Activated T-cell treated with anti-CD3 and anti-CD28 coated beads, Interleukin-2, amount 50 U/mL, for 4 hours (primary cell): Measurements from ENCODE around the gene SEMA3D. TPM values are rescaled to one million over a fixed set of nuclear protein-coding genes. Genes with fewer than 3 reads are reported as not detected.

Experiments
- ATAC-seq, 2 donors: fragments of 200-7000 bp; cut with Tn5 transposase; one replicate each; pipeline ENCODE4 v1.10.0; 2021
- DNase-seq: peaks from one replicate; pipeline ENCODE4 v3.0.0-alpha.2; 2020
- H3K27me3 Mint-ChIP-seq: one replicate; pipeline ENCODE4 v1.8.0; 2021; ENCODE audit warnings: low read depth, mixed read lengths
- H3K36me3 Mint-ChIP-seq: one replicate; pipeline ENCODE4 v1.8.0; 2022; ENCODE audit warnings: mixed read lengths; ENCODE audit not compliant: insufficient read depth
- H3K4me1 Mint-ChIP-seq: one replicate; pipeline ENCODE4 v1.8.0; 2021; ENCODE audit warnings: low read depth, mixed read lengths
- H3K4me3 Mint-ChIP-seq: one replicate; pipeline ENCODE4 v1.8.0; 2021; ENCODE audit warnings: mild to moderate bottlenecking, moderate library complexity, mixed read lengths
- H3K9me3 Mint-ChIP-seq: one replicate; pipeline ENCODE4 v1.8.0; 2021; ENCODE audit warnings: mixed read lengths
- total RNA-seq, 3 donors: library from RNA; stranded (reverse); gene quantifications; one replicate each; pipeline ENCODE4 v1.2.1, GENCODE V29; 2021

The SEMA3D gene
- total RNA-seq, 3 donors from 2014 or later: 0.08 to 0.13 TPM; not detected in 1

GRCh38 chr7:84971360-84971759 is 215.5 kb downstream of the SEMA3D start:
- H3K36me3 Mint-ChIP-seq: no peaks in the 10 kb centered on the region
- ATAC-seq: no peak
- H3K4me1 Mint-ChIP-seq: no peaks in the 10 kb centered on the region
- no peak overlapping the region for H3K4me3 Mint-ChIP-seq
- H3K27me3 Mint-ChIP-seq: no peaks in the 10 kb centered on the region
- DNase-seq: no peak
- H3K9me3 Mint-ChIP-seq: no peaks in the 10 kb centered on the region

- Mint-ChIP-seq H3K4me1 (no peaks in the 10 kb centered on the region), H3K36me3 (no peaks in the 10 kb centered on the region), H3K9me3 (peaks cover 4% of the 10 kb centered on the region), H3K27me3 (no peaks in the 10 kb centered on the region), H3K4me3 (no peak overlapping the region)
- ATAC-seq (no peak), DNase-seq (no peak)
Observed at GRCh38 chr7:84970670-84971069, 216.2 kb downstream of the SEMA3D start.

GRCh38 chr7:84953234-84953633 is 233.6 kb downstream of the SEMA3D start:
- Mint-ChIP-seq H3K9me3 (peaks cover 11% of the 10 kb centered on the region), H3K36me3 (no peaks in the 10 kb centered on the region), H3K27me3 (no peaks in the 10 kb centered on the region), H3K4me3 (no peak overlapping the region), H3K4me1 (no peaks in the 10 kb centered on the region)
- ATAC-seq (no peak), DNase-seq (no peak)

- no peak for DNase-seq
- Mint-ChIP-seq H3K4me3 (no peak overlapping the region), H3K9me3 (peaks cover 4% of the 10 kb centered on the region), H3K27me3 (no peaks in the 10 kb centered on the region), H3K36me3 (no peaks in the 10 kb centered on the region), H3K4me1 (no peaks in the 10 kb centered on the region)
- no peak for ATAC-seq
Observed at GRCh38 chr7:84950836-84951235, 236.0 kb downstream of the SEMA3D start.

- DNase-seq: no peak
- Mint-ChIP-seq H3K9me3 (peaks cover 4% of the 10 kb centered on the region), H3K4me3 (no peak overlapping the region), H3K36me3 (no peaks in the 10 kb centered on the region), H3K27me3 (no peaks in the 10 kb centered on the region), H3K4me1 (no peaks in the 10 kb centered on the region)
- no peak for ATAC-seq
Observed at GRCh38 chr7:84949501-84949900, 237.4 kb downstream of the SEMA3D start.

- Mint-ChIP-seq H3K4me1 (no peaks in the 10 kb centered on the region), H3K27me3 (no peaks in the 10 kb centered on the region), H3K36me3 (no peaks in the 10 kb centered on the region), H3K9me3 (peaks cover 6% of the 10 kb centered on the region), H3K4me3 (no peak overlapping the region)
- ATAC-seq (no peak), DNase-seq (no peak)
Observed at GRCh38 chr7:84949067-84949466, 237.8 kb downstream of the SEMA3D start.

- DNase-seq (no peak), ATAC-seq (no peak)
- Mint-ChIP-seq H3K9me3 (peaks cover 8% of the 10 kb centered on the region), H3K4me1 (no peaks in the 10 kb centered on the region), H3K36me3 (no peaks in the 10 kb centered on the region), H3K4me3 (no peak overlapping the region), H3K27me3 (no peaks in the 10 kb centered on the region)
Observed at GRCh38 chr7:84948634-84949033, 238.2 kb downstream of the SEMA3D start.

- ATAC-seq (no peak), DNase-seq (no peak)
- no peaks in the 10 kb centered on the region for H3K36me3 Mint-ChIP-seq
- no peak overlapping the region for H3K4me3 Mint-ChIP-seq
- H3K9me3 Mint-ChIP-seq: peaks cover 8% of the 10 kb centered on the region
- no peaks in the 10 kb centered on the region for H3K4me1 Mint-ChIP-seq
- H3K27me3 Mint-ChIP-seq: no peaks in the 10 kb centered on the region
Observed at GRCh38 chr7:84946549-84946948, 240.3 kb downstream of the SEMA3D start.
